HEK293 (cell line): ENCODE results near the gene C11orf98.
A peak's percentile ranks its signal among the peaks of the same experiment; 100 is the strongest.

Experiments
- CTCF ChIA-PET: fragments of 350-600 bp; formaldehyde crosslinking; extraction: SDS; loops from one replicate; lab custom pipeline; 2021; ENCODE audit warnings: antibody characterized with exemption; lab: Yijun Ruan, JAX
- POLR2A ChIA-PET: fragments of 300-600 bp; formaldehyde crosslinking; extraction: SDS; loops from one replicate; lab custom pipeline; 2020; ENCODE audit warnings: antibody characterized with exemption, inconsistent platforms; lab: Yijun Ruan, JAX
- H3K27ac ChIP-seq: fragments of 200-500 bp; sonication (Bioruptor generic); 2 replicates; pipeline ENCODE4 v1.5.1; 2014; ENCODE audit warnings: low read depth, low read length, control low read depth, inconsistent platforms; ENCODE audit errors: extremely low read depth
- H3K36me3 ChIP-seq, 2 experiments: fragments of 200-500 bp in 1 of 2; sonication (Bioruptor generic) in 1 of 2; 1 replicate in 1 of 2; 2 replicates in 1 of 2; pipeline ENCODE4 v1.5.1; 2014 to 2017; ENCODE audit warnings: inconsistent platforms in 2 of 2, low read length in 2 of 2; ENCODE audit not compliant: control insufficient read depth in 2 of 2, insufficient read depth in 1 of 2
- H3K4me1 ChIP-seq: fragments of 200-500 bp; sonication (Bioruptor generic); 2 replicates; pipeline ENCODE4 v1.5.1; 2014; ENCODE audit warnings: mild to moderate bottlenecking, low read length, inconsistent platforms; ENCODE audit not compliant: control insufficient read depth, insufficient read depth
- H3K4me3 ChIP-seq: 2 replicates; pipeline ENCODE4 v1.5.1; 2011; ENCODE audit warnings: low read depth, mild to moderate bottlenecking, control low read depth, low read length, moderate library complexity
- H3K9me3 ChIP-seq: fragments of 200-500 bp; sonication (Bioruptor generic); 2 replicates; pipeline ENCODE4 v1.5.1; 2014; ENCODE audit warnings: low read depth, low read length, inconsistent platforms; ENCODE audit not compliant: control insufficient read depth, insufficient read depth
- GLI4 ChIP-seq: fragments of 450-650 bp; formaldehyde crosslinking; IDR thresholded peaks from 2 replicates; pipeline ENCODE4 v1.5.1; 2016; ENCODE audit warnings: missing biosample characterization, missing genetic modification characterization
- GLIS1 ChIP-seq: fragments of 450-650 bp; formaldehyde crosslinking; IDR thresholded peaks from 2 replicates; pipeline ENCODE4 v1.5.1; 2016; ENCODE audit warnings: missing biosample characterization, missing genetic modification characterization
- IKZF3 ChIP-seq: fragments of 450-650 bp; IDR thresholded peaks from 2 replicates; pipeline ENCODE4 v1.5.0; 2018; ENCODE audit warnings: missing biosample characterization, mild to moderate bottlenecking, missing genetic modification characterization, moderate library complexity
- KLF1 ChIP-seq: fragments of 450-650 bp; formaldehyde crosslinking; IDR thresholded peaks from 2 replicates; pipeline ENCODE4 v1.5.1; 2016; ENCODE audit warnings: missing biosample characterization, missing genetic modification characterization
- KLF10 ChIP-seq: fragments of 450-650 bp; IDR thresholded peaks from 2 replicates; pipeline ENCODE4 v1.5.1; 2018; ENCODE audit warnings: missing biosample characterization, mild to moderate bottlenecking, missing genetic modification characterization
- KLF16 ChIP-seq: fragments of 450-650 bp; formaldehyde crosslinking; IDR thresholded peaks from 2 replicates; pipeline ENCODE4 v1.5.1; 2017; ENCODE audit warnings: missing biosample characterization, missing genetic modification characterization
- SETDB1 ChIP-seq: IDR thresholded peaks from one replicate; pipeline ENCODE4 v1.6.1; 2017; ENCODE audit warnings: mild to moderate bottlenecking, low read length, moderate library complexity, mixed read lengths; ENCODE audit not compliant: insufficient read length
- SP2 ChIP-seq: fragments of 450-650 bp; formaldehyde crosslinking; IDR thresholded peaks from 2 replicates; pipeline ENCODE4 v1.5.1; 2016; ENCODE audit warnings: missing biosample characterization, missing genetic modification characterization
- SP3 ChIP-seq: fragments of 450-650 bp; formaldehyde crosslinking; IDR thresholded peaks from 2 replicates; pipeline ENCODE4 v1.5.1; 2016; ENCODE audit warnings: missing biosample characterization, missing genetic modification characterization
- WT1 ChIP-seq: fragments of 450-650 bp; formaldehyde crosslinking; IDR thresholded peaks from 2 replicates; pipeline ENCODE4 v1.5.1; 2016; ENCODE audit warnings: missing biosample characterization, missing genetic modification characterization
- ZBTB20 ChIP-seq: fragments of 450-650 bp; formaldehyde crosslinking; IDR thresholded peaks from 2 replicates; pipeline ENCODE4 v1.5.1; 2016; ENCODE audit warnings: missing biosample characterization, missing genetic modification characterization
- ZNF155 ChIP-seq: fragments of 450-650 bp; formaldehyde crosslinking; IDR thresholded peaks from 2 replicates; pipeline ENCODE4 v1.5.1; 2016; ENCODE audit warnings: missing biosample characterization, missing genetic modification characterization
- ZNF174 ChIP-seq: fragments of 450-650 bp; formaldehyde crosslinking; IDR thresholded peaks from 2 replicates; pipeline ENCODE4 v1.5.0; 2017; ENCODE audit warnings: missing biosample characterization, mild to moderate bottlenecking, missing genetic modification characterization
- ZNF19 ChIP-seq: fragments of 450-650 bp; formaldehyde crosslinking; IDR thresholded peaks from 2 replicates; pipeline ENCODE4; 2016; ENCODE audit warnings: missing biosample characterization, missing genetic modification characterization, low read depth
- ZNF555 ChIP-seq: fragments of 450-650 bp; formaldehyde crosslinking; conservative IDR thresholded peaks from 2 replicates; pipeline ENCODE4 v1.5.1; 2017; ENCODE audit warnings: missing biosample characterization, mild to moderate bottlenecking, missing genetic modification characterization, inconsistent platforms
- ZNF600 ChIP-seq: fragments of 450-650 bp; formaldehyde crosslinking; IDR thresholded peaks from 2 replicates; pipeline ENCODE4 v1.5.1; 2016; ENCODE audit warnings: missing biosample characterization, missing genetic modification characterization
- ZNF629 ChIP-seq: fragments of 450-650 bp; formaldehyde crosslinking; IDR thresholded peaks from 2 replicates; pipeline ENCODE4 v1.5.1; 2017; ENCODE audit warnings: missing biosample characterization, missing genetic modification characterization
- ZNF76 ChIP-seq: fragments of 450-650 bp; formaldehyde crosslinking; IDR thresholded peaks from 2 replicates; pipeline ENCODE4; 2016; ENCODE audit warnings: low read depth, missing biosample characterization, missing genetic modification characterization, borderline replicate concordance
- ZNF791 ChIP-seq: fragments of 450-650 bp; formaldehyde crosslinking; IDR thresholded peaks from 2 replicates; pipeline ENCODE4 v1.5.1; 2016; ENCODE audit warnings: missing biosample characterization, missing genetic modification characterization
- ZSCAN30 ChIP-seq: fragments of 450-650 bp; IDR thresholded peaks from 2 replicates; pipeline ENCODE4 v1.5.1; 2018; ENCODE audit warnings: missing biosample characterization, mild to moderate bottlenecking, missing genetic modification characterization, moderate library complexity
- ZXDB ChIP-seq: fragments of 450-650 bp; formaldehyde crosslinking; IDR thresholded peaks from 2 replicates; pipeline ENCODE4 v1.5.1; 2016; ENCODE audit warnings: missing biosample characterization, missing genetic modification characterization
- TF ChIP-seq, protein P1 (sequence below): fragments of 450-650 bp; formaldehyde crosslinking; conservative IDR thresholded peaks from 2 replicates; pipeline ENCODE4 v1.5.1; 2016; ENCODE audit warnings: low read depth, missing biosample characterization, missing genetic modification characterization
- TF ChIP-seq, protein P2 (sequence below): fragments of 450-650 bp; formaldehyde crosslinking; IDR thresholded peaks from 2 replicates; pipeline ENCODE4 v1.5.1; 2016; ENCODE audit warnings: missing biosample characterization, missing genetic modification characterization
- TF ChIP-seq, protein P3 (sequence below): fragments of 450-650 bp; formaldehyde crosslinking; IDR thresholded peaks from 2 replicates; pipeline ENCODE4 v1.5.1; 2016; ENCODE audit warnings: missing biosample characterization, missing genetic modification characterization
- TF ChIP-seq, protein P4 (sequence below): fragments of 450-650 bp; formaldehyde crosslinking; IDR thresholded peaks from 2 replicates; pipeline ENCODE4 v1.5.1; 2016; ENCODE audit warnings: missing biosample characterization, missing genetic modification characterization
- TF ChIP-seq, protein P5 (sequence below): fragments of 450-650 bp; formaldehyde crosslinking; IDR thresholded peaks from 2 replicates; pipeline ENCODE4 v1.5.1; 2016; ENCODE audit warnings: missing biosample characterization, missing genetic modification characterization
- TF ChIP-seq, protein P6 (sequence below): fragments of 450-650 bp; formaldehyde crosslinking; IDR thresholded peaks from 2 replicates; pipeline ENCODE4 v1.5.1; 2017; ENCODE audit warnings: missing biosample characterization, mild to moderate bottlenecking, missing genetic modification characterization, moderate library complexity

The C11orf98 gene

DNA sequence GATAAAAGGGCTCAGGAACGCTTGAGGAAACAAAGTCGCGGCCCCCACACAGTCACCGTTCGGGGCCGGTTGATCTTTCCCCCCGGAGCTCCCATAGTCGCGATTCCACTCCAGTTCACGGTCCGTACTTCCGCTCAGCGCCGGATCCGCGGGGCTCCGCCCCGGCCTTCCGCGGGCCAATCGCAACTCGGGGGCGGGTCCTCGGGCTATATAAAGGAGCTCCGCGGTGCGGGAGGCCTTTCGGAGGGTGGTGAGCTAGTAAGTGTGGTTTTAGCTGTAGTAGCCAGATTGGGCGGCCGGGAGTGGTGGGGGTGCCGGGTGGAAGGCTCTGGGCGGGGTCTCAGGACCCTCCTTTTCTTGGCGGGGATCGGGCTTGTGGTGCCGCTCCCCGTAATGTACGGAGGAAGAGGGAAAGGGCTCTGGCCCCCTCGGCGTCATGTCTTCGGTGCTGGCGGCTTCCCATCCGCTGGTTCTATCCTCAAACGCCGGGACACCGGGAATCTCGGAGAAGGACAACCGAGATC, at the start of gene C11orf98, which contains the start of gene CSKMT:
C11orf98 (minus strand) TSS at position 136 of the 524 bp plus-strand sequence; CDS start at position 95, 41 bp downstream.
CSKMT (plus strand) TSS at position 238 of the 524 bp plus-strand sequence. CDS start 568 bp downstream, outside the sequence.
- H3K36me3 ChIP-seq = peaks cover 0 to 43% of the 10 kb centered on the region in 2 experiments; a peak in 2 of 3 replicates
- CTCF ChIA-PET = interaction anchor here (0.6 to 2.5 kb wide), 11 partner anchors 10 to 121 kb away, joined by 3 to 10 read pairs (median 3); partner anchors contain the start of gene HNRNPUL2
- no peaks in the 10 kb centered on the region for H3K9me3 ChIP-seq
- no peaks in the 10 kb centered on the region for H3K4me1 ChIP-seq
- POLR2A ChIA-PET = interaction anchor here (0.6 to 5.0 kb wide), 49 partner anchors 9 to 240 kb away, joined by 3 to 90 read pairs (median 5); partner anchors contain the start of genes B3GAT3, EEF1G, GANAB and HNRNPUL2
- peak within 1 kb of the TSS; percentile 66 for H3K27ac ChIP-seq
- H3K4me3 ChIP-seq = peak within 1 kb of the TSS; percentile 89
- TF ChIP-seq ZNF629 (tag by site-specific recombination) (0 out of 2 replicates have a peak, but pooled peaks have one; percentile 17), ZBTB20 (tag by site-specific recombination) (0 out of 2 replicates have a peak, but pooled peaks have one; percentile 3), GLIS1 (peak; percentile 68), ZNF19 (tag by site-specific recombination) (no peak), ZNF76 (tag by site-specific recombination) (peak; percentile 40; the same call in 1 of the 2 replicates), ZNF555 (no peak), ZNF174 (tag by site-specific recombination) (no peak), ZSCAN30 (tag by site-specific recombination) (no peak), WT1 (tag by site-specific recombination) (0 out of 2 replicates have a peak, but pooled peaks have one; percentile 5), SP2 (tag by site-specific recombination) (peak; percentile 65), ZNF791 (tag by site-specific recombination) (no peak), KLF16 (tag by site-specific recombination) (0 out of 2 replicates have a peak, but pooled peaks have one; percentile 30), ZXDB (0 out of 2 replicates have a peak, but pooled peaks have one; percentile 25), SETDB1 (no peak), SP3 (tag by site-specific recombination) (peak; percentile 64), KLF10 (tag by site-specific recombination) (peak; percentile 72), IKZF3 (tag by site-specific recombination) (0 out of 2 replicates have a peak, but pooled peaks have one; percentile 23), ZNF155 (tag by site-specific recombination) (no peak), ZNF600 (tag by site-specific recombination) (0 out of 2 replicates have a peak, but pooled peaks have one; percentile 56), KLF1 (tag by site-specific recombination) (no peak), GLI4 (tag by site-specific recombination) (no peak)
- TF ChIP-seq, protein P1, sequence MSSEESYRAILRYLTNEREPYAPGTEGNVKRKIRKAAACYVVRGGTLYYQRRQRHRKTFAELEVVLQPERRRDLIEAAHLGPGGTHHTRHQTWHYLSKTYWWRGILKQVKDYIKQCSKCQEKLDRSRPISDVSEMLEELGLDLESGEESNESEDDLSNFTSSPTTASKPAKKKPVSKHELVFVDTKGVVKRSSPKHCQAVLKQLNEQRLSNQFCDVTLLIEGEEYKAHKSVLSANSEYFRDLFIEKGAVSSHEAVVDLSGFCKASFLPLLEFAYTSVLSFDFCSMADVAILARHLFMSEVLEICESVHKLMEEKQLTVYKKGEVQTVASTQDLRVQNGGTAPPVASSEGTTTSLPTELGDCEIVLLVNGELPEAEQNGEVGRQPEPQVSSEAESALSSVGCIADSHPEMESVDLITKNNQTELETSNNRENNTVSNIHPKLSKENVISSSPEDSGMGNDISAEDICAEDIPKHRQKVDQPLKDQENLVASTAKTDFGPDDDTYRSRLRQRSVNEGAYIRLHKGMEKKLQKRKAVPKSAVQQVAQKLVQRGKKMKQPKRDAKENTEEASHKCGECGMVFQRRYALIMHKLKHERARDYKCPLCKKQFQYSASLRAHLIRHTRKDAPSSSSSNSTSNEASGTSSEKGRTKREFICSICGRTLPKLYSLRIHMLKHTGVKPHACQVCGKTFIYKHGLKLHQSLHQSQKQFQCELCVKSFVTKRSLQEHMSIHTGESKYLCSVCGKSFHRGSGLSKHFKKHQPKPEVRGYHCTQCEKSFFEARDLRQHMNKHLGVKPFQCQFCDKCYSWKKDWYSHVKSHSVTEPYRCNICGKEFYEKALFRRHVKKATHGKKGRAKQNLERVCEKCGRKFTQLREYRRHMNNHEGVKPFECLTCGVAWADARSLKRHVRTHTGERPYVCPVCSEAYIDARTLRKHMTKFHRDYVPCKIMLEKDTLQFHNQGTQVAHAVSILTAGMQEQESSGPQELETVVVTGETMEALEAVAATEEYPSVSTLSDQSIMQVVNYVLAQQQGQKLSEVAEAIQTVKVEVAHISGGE (tag by site-specific recombination) = peak; percentile 89
- TF ChIP-seq, protein P2, sequence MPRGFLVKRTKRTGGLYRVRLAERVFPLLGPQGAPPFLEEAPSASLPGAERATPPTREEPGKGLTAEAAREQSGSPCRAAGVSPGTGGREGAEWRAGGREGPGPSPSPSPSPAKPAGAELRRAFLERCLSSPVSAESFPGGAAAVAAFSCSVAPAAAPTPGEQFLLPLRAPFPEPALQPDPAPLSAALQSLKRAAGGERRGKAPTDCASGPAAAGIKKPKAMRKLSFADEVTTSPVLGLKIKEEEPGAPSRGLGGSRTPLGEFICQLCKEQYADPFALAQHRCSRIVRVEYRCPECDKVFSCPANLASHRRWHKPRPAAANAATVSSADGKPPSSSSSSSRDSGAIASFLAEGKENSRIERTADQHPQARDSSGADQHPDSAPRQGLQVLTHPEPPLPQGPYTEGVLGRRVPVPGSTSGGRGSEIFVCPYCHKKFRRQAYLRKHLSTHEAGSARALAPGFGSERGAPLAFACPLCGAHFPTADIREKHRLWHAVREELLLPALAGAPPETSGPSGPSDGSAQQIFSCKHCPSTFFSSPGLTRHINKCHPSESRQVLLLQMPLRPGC (tag by site-specific recombination) = 0 out of 2 replicates have a peak, but pooled peaks have one; percentile 16
- TF ChIP-seq, protein P3, sequence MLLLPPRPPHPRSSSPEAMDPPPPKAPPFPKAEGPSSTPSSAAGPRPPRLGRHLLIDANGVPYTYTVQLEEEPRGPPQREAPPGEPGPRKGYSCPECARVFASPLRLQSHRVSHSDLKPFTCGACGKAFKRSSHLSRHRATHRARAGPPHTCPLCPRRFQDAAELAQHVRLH (tag by site-specific recombination) = no peak
- TF ChIP-seq, protein P4, sequence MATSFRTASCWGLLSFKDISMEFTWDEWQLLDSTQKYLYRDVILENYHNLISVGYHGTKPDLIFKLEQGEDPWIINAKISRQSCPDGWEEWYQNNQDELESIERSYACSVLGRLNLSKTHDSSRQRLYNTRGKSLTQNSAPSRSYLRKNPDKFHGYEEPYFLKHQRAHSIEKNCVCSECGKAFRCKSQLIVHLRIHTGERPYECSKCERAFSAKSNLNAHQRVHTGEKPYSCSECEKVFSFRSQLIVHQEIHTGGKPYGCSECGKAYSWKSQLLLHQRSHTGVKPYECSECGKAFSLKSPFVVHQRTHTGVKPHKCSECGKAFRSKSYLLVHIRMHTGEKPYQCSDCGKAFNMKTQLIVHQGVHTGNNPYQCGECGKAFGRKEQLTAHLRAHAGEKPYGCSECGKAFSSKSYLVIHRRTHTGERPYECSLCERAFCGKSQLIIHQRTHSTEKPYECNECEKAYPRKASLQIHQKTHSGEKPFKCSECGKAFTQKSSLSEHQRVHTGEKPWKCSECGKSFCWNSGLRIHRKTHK (tag by site-specific recombination) = no peak
- TF ChIP-seq, protein P5, sequence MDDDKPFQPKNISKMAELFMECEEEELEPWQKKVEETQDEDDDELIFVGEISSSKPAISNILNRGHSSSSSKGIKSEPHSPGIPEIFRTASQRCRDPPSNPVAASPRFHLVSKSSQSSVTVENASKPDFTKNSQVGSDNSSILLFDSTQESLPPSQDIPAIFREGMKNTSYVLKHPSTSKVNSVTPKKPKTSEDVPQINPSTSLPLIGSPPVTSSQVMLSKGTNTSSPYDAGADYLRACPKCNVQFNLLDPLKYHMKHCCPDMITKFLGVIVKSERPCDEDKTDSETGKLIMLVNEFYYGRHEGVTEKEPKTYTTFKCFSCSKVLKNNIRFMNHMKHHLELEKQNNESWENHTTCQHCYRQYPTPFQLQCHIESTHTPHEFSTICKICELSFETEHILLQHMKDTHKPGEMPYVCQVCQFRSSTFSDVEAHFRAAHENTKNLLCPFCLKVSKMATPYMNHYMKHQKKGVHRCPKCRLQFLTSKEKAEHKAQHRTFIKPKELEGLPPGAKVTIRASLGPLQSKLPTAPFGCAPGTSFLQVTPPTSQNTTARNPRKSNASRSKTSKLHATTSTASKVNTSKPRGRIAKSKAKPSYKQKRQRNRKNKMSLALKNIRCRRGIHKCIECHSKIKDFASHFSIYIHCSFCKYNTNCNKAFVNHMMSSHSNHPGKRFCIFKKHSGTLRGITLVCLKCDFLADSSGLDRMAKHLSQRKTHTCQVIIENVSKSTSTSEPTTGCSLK (tag by site-specific recombination) = no peak
- TF ChIP-seq, protein P6, sequence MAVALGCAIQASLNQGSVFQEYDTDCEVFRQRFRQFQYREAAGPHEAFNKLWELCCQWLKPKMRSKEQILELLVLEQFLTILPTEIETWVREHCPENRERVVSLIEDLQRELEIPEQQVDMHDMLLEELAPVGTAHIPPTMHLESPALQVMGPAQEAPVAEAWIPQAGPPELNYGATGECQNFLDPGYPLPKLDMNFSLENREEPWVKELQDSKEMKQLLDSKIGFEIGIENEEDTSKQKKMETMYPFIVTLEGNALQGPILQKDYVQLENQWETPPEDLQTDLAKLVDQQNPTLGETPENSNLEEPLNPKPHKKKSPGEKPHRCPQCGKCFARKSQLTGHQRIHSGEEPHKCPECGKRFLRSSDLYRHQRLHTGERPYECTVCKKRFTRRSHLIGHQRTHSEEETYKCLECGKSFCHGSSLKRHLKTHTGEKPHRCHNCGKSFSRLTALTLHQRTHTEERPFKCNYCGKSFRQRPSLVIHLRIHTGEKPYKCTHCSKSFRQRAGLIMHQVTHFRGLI (tag by site-specific recombination) = 0 out of 2 replicates have a peak, but pooled peaks have one; percentile 1
